ENCODE data around the gene CDK2.

Gene CDK2

GRCh38 chr12:55937981-55938380 is 28.6 kb upstream of the CDK2 start:
- no peak for DNase-seq (ENCODE audit: low read depth in 2 of 2)

- no peak for DNase-seq (ENCODE audit: low read depth in 2 of 2)
These were observed 27.7 kb upstream of the CDK2 start for GRCh38 chr12:55938826-55939501.

- peak in 1 of 2 experiments; percentile 50 for DNase-seq (ENCODE audit: low read depth in 2 of 2)
These were observed 26.4 kb upstream of the CDK2 start for GRCh38 chr12:55940065-55940732.

GRCh38 chr12:55942055-55942454 is 24.6 kb upstream of the CDK2 start:
- no peak for DNase-seq (ENCODE audit: low read depth in 2 of 2)

GRCh38 chr12:55942577-55943136 is 24.0 kb upstream of the CDK2 start:
- DNase-seq (ENCODE audit: low read depth in 2 of 2), result no peak

GRCh38 chr12:55946553-55946952 is 20.1 kb upstream of the CDK2 start:
- DNase-seq (ENCODE audit: low read depth in 2 of 2), result no peak

GRCh38 chr12:55955344-55955743 is 11.3 kb upstream of the CDK2 start:
- no peak for DNase-seq (ENCODE audit: low read depth in 2 of 2)

GRCh38 chr12:55955800-55956508 is 10.7 kb upstream of the CDK2 start:
- no peak for DNase-seq (ENCODE audit: low read depth in 2 of 2)

- no peak for DNase-seq (ENCODE audit: low read depth in 2 of 2)
These were observed 9.3 kb upstream of the CDK2 start for GRCh38 chr12:55957106-55957859.

- no peak for DNase-seq (ENCODE audit: low read depth in 2 of 2)
These were observed 2.9 kb upstream of the CDK2 start for GRCh38 chr12:55963760-55964159.

- DNase-seq (ENCODE audit: low read depth in 2 of 2), result no peak
These were observed 1.4 kb upstream of the CDK2 start for GRCh38 chr12:55965240-55965639.

GRCh38 chr12:55965941-55966407 is 656 bp upstream of the CDK2 start, which contains the start of gene PMEL:
Gene PMEL (minus strand): TSS chr12:55966042. CDS start chr12:55966011, 31 bp downstream.
- no peak for DNase-seq (ENCODE audit: low read depth in 2 of 2)

- DNase-seq (ENCODE audit: low read depth in 2 of 2), result no peak
These were observed 2.7 kb downstream of the CDK2 start for GRCh38 chr12:55969356-55969755.

GRCh38 chr12:55970775-55971174 is 4.1 kb downstream of the CDK2 start:
- no peak for DNase-seq (ENCODE audit: low read depth in 2 of 2)

- DNase-seq (ENCODE audit: low read depth in 2 of 2), result no peak
These were observed 5.4 kb downstream of the CDK2 start for GRCh38 chr12:55972042-55972441.

GRCh38 chr12:55972456-55972855 is 5.8 kb downstream of the CDK2 start:
- no peak for DNase-seq (ENCODE audit: low read depth in 2 of 2)

GRCh38 chr12:55972911-55973598 is 6.4 kb downstream of the CDK2 start:
- DNase-seq (ENCODE audit: low read depth in 2 of 2), result no peak

GRCh38 chr12:55973599-55974307 is 7.1 kb downstream of the CDK2 start, which contains the start of gene RAB5B:
Gene RAB5B (plus strand): TSS chr12:55974078. CDS start chr12:55986961, 12,883 bp downstream.
- peak; percentile 100 for DNase-seq (ENCODE audit: low read depth in 2 of 2)

GRCh38 chr12:55974308-55974730 is 7.7 kb downstream of the CDK2 start:
- no peak for DNase-seq (ENCODE audit: low read depth in 2 of 2)

- DNase-seq (ENCODE audit: low read depth in 2 of 2), result no peak
These were observed 11.8 kb downstream of the CDK2 start for GRCh38 chr12:55978393-55978792.

All from fibroblast of skin of left quadriceps (primary cell).